Stimulated activated CD4-positive, alpha-beta T cell treated with anti-CD3 and anti-CD28 coated beads, Interleukin-15, amount 100 ng/mL, for 48 hours (primary cell): ENCODE data around the gene CST9.
"Not testable (repeated sequence)": the region's sequence is repeated elsewhere in the genome, so short reads cannot be mapped to it uniquely, and the experiment has no call there.

Experiments
- DNase-seq, 2 donors: peaks; one replicate each; pipeline ENCODE4 v3.0.0-alpha.2; 2020; ENCODE audit warnings: low read depth in 2 of 2

Gene CST9

DNA sequence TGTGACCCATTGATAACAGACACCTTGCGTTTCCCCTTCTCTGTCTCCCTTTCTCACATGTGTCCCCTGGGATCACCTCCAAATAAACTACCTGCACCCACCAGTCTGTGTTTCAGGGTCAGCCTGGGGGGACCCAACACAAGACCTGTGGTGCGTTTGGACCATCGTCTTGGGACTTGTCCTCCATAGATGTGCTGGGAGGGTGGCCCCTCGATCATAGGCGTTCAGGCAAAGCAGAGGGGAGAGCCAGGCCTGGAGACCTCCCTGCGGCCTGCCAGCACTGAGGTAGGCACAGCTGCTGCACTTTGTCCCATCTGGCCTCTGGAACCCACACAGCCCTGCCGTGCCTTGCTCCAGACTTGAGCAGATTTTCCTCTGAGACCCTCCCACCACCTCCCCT lies 18.1 kb downstream of the CST9 start:
- no peak for DNase-seq

GRCh38 chr20:23586735-23587525 lies 18.8 kb downstream of the CST9 start:
- no peak for DNase-seq

DNA sequence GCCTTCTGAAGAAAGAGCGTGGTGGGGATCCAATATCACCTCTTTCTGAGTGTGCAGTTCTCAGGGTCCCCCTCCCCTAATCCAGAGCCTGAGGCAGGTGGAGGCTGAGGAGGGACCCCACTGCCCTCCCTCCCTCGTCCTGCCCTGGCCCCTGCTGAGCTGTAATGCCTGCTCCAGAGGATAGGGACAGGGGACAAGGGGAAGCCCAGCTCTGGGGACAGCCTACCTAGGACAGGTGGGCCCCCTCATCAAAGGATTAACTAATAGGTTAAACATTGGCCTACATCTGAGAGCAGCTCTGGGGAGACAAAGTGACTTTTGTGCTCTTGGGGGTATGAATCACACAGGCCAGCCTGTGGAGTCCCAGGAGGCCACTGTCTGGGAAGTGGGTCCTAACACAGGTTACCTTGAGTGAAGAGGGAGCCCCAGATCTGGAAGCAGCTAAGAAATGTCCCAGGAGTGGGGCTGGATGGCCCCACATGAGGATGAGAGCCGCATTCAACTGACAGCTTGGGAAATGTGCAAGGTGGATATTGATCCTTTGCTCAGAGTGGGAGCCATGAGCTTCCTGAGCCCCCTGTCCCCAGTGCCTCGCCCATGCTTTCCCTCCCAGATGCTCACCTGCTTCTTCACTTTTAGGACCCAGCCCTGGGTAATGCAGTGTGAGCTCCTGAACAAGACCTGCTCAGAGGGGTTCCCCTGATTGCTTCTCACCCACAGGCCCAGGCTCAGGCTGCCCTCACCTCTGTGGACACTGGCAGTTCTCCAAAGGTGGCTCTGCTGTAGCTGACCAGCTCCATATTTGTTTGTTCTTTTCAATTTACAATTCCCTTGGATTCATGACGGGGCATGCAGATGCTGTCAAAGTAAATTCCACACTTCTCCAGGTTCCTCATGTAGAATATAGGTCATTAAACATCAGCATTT lies 19.6 kb downstream of the CST9 start:
- DNase-seq = no peak

DNA sequence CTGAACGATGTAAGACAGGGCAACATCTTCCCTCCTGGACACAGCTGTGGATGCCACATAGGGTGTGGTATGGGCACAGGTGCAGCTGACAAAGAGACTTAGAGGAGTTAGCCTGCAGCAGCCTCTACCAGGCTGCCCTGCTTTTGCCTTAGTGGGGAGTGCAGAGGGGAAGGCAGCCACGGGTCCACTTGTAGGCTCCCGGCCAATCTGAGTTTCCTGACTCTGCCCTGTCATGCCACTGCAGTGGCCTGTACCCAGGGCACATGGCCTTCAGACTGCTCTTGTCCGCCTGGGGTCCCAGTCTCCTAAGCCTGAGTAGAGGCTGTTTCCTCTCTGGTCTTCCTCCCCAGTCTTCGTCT lies 20.3 kb downstream of the CST9 start:
- DNase-seq = no peak

DNA sequence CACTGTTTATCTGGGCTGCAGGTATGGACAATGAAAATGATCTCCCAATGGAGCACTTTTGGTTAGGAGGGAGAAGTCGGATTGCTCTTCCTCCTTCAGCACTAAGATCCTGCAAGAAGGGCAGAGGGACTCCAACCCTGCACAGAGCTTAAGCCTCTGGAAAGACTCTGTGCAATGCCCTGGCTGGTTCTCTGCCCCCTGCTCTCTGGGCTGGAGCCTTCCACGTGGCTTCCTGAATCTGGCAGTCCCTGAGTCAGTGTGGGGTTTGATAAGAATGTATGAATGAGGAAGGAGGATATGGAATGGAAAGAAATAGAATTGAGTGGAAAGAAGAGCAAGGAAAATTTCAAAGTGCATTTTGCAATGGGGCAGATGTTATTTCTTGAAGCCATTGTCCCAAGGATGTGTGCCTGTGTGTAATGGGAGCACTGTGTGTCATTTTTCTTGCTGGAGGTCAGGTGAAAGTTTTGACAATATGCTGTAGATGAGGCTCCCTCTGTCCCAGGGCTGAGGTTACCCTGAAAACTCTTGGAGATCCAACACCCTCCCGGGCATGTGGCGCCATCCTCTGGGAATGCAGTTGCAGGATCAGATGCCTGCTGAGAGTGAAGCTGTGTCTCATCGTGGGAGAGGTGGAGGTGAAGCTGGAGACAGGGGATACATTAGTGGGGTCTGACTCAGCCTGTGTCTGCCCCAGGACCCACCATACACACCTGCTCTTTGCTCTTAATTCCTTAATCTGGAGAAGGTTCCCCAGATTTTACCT lies 21.1 kb downstream of the CST9 start:
- no peak for DNase-seq

- DNase-seq = no peak
Observed at GRCh38 chr20:23583526-23583925, 22.2 kb downstream of the CST9 start.

DNA sequence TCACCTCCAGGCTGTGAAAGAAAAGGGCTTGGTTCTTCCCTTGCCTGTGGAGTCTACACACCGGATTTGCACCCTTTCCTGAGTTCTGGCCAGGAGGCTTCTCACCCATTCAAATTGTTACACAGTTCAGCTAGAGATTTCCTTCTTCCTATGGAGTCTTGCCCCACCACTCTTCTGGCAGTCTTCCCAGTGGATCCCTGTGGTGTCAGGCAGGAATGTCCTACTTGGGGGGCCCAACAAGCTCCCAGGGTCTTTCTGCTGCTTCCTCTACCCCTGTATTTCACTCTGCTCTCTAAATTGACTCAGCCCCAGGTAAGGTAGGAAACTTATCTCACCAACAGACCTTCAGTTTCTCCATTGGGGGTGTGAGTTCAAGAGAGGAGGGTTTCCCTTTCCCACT lies 23.4 kb downstream of the CST9 start:
- no peak for DNase-seq

GRCh38 chr20:23581833-23582232 lies 23.9 kb downstream of the CST9 start:
- not testable (repeated sequence) for DNase-seq

GRCh38 chr20:23574977-23575376 lies 30.7 kb downstream of the CST9 start:
- DNase-seq = no peak

DNA sequence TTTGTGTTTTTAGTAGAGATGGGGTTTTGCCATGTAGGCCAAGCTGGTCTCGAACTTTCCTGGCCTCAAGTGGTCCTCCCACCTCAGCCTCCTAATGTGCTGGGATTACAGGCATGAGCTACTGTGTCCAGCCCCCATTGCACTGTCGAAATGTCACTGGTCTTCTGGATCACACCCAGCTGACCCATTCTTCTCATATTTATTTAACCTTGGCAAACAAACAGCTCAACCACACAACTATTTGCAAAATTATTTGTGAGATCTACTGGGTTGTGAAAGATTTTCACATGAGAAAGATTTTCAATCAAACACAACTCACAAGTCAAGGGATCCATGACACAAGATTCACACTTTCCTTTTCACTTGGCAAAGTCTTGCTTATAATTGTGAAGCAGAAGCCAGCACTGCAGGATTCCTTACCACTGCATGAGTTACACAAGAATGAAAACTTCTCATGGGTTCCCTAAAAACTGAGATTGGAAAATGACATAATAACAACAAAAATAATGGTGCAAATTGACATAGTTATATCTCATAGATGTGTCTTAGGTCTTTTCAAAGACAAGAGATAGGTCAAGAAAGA lies 35.4 kb downstream of the CST9 start:
- DNase-seq = no peak

DNA sequence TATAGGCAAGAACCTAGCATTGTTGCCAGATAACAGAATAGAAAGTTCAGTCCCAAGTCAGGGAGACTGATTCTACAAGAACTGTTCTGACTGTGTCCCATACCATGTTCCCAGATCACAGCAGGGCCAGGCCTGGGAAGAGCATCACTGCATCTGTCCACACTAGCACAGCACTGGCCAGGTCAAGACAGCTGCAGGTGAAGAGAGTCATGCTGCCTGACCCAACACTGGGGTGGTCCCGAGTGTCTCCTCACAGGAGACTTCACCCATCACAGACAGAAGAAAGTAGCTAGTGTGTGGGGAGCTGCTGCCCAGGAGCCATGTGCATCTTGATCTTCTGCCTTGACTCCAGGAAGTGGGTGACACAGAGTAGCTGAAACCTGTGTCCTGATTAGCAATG lies 36.1 kb downstream of the CST9 start:
- no peak for DNase-seq

GRCh38 chr20:23568971-23569330 lies 36.8 kb downstream of the CST9 start:
- no peak for DNase-seq

DNA sequence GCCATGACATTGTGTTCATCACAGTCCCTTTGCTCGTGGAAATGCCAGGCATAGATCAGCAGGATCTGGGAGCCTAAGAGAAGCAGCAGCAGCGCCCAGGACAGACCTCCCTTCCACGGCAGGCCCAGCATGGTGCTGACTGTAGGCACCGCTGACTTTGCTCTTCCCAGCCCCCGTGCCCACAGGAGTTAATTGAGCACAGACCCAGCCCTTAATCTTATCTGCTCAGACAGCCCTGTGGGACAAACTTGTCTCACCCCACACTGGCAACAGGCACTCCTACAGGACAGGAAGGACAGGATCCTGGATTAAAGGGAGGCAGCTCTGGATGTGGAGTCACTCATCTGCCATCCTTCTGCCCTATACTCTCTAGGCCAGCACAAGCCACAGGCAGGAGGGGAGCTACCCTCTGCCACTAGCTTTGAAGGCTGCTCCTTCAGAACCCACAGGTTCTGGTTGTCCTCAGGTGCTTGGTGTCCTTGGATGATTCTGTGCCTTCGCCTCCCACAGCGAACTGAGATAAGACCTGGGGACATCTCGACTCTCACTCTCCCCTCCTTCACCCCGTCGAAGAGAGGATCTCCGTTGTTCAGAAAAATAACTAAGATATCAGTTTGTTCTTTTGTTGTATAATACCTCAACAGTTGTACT lies 37.3 kb downstream of the CST9 start, which contains the start of gene CST9L:
Gene CST9L (minus strand): TSS at position 165 of the 651 bp plus-strand sequence. CDS start 34 bp downstream, at position 131.
- no peak for DNase-seq

DNA sequence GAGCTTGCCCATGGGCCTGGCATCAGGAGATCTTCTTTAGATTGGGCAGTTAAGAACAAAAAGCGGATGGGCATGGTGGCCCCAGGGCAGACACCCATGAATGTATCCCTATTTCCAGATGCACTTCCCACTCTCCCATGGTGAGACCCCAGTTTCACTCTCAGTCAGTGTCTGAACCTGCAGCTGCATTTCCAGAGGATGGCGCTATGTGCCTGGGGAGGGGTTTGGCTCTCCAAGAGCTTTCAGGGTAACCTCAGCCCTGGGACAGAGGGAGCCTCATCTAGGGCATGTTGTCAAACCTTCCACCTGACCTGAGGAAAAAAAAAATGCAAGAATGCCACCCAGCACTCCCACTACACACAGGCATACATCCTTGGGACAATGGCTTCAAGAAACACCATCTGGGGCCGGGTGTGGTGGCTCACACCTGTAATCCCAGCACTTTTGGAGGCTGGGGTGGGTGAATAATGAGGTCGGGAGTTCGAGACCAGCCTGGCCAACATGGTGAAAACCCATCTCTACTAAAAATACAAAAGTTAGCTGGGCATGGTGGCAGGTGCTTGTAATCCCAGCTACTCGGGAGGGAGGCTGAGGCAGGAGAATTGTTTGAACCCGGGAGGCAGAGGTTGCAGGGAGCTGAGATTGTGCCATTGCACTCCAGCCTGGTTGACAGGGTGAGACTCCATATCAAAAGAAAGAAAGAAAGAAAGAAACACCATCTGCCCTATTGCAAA lies 39.4 kb downstream of the CST9 start:
- DNase-seq = no peak

DNA sequence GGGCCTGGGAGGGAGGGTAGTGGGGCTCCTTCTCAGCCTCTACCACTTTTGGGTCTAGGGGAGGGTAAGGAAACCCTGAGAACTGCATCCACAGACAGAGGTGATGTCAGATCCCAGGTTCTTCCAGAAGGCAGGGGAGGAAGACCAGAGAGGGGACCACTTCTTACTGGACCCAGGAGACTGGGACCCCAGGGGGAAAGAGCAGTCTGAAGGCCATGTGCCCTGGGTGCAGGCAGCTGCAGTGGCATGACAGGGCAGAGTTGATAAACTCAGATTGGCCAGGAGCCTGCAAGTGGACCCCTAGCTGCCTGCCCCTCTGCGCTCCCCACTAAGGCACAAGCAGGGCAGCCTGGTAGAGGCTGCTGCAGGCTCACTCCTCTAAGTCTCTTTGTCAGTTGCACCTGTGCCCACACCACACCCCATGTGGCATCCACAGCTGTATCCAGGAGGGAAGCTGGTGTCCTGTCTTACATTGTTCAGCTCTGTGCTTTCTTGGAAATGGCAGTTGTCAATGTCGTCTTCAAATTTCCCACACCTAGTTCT lies 40.1 kb downstream of the CST9 start:
- no peak for DNase-seq

DNA sequence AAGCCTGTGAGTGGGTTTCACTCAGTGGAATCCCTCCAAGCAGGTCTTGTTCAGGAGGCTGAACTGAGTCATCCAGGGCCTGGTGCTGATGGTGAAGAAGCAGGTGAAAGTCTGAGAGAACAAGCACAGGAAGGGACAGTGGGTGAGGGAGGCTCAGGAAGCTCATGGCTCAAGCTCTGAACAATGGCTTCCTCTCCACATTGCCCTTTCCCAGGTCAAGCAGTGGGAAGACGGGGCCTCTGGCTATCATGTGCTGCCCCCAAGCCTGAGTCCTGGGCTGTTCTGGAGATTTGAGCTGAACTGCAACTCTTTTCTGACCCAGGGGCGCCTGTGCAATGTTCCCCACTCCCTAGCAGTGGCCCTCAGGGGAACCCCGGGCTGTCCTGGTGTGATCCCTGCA lies 40.8 kb downstream of the CST9 start:
- DNase-seq = no peak

DNA sequence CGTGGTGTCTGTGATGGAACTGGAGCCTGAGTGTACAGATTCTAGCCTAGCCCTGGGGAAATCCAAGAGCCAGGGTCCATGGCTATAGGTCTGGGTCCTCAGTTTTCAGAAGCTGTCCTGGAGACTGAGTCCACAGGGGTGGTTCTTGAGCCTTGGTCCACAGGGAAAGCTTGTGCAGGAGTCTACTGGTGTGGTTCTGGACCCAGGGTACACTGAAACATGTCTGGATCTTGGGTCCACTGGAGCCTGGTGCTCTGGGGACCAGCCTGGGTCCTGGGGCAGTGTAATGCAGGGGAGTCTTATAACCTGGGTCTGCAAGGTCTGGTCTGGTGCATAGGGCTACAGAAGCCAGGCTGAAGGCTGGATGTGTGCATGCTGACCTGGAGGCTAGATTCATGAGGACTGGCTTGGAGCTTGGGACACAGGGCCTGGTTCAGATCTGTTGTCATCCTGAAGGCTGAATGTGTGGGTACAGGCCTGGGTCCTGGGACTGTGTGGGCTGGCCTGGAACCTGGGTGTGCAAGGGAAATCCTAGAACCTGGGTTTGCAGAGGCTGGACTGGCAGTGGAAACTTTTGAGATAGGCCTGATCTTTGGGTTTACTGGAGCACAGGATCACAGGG lies 42.9 kb downstream of the CST9 start:
- DNase-seq = no peak

GRCh38 chr20:23554401-23554800 lies 51.3 kb downstream of the CST9 start:
- DNase-seq = no peak
